GM03348 (cell line): Measurements from ENCODE around the gene BTBD6.

Experiments used
- DNase-seq: peaks from one replicate; pipeline ENCODE4 v3.0.0; 2012; ENCODE audit warnings: low spot score

BTBD6 gene

GRCh38 chr14:105248368-105249181, at the start of gene BTBD6:
Gene BTBD6 (plus strand): TSS chr14:105248533. CDS start chr14:105248712, 179 bp downstream.
- DNase-seq, result peak; percentile 97

GRCh38 chr14:105198588-105198987, 49.7 kb upstream of the BTBD6 start:
- no peak for DNase-seq

DNA sequence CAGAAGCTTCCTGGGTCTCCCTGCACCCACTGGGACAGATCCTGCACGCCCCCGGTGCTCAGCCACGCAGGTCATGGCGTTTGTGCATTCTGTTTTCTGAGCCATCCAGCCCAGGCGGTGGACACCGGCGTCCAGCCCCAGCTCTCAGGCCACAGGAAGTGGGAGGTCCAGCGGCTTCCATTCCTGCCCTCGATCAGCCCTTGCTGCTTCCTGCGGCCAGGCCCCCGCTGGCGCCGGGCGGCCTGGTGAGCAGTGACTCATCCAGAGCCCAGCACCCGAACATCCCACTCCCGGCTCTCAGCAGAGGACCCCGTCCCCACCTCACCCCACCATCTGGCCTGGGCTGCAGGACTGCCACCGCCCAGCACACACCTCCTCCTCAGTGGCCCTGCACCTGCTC, 49.2 kb upstream of the BTBD6 start:
- no peak for DNase-seq

- no peak for DNase-seq
Observed at GRCh38 chr14:105200074-105200473, 48.3 kb upstream of the BTBD6 start.

DNA sequence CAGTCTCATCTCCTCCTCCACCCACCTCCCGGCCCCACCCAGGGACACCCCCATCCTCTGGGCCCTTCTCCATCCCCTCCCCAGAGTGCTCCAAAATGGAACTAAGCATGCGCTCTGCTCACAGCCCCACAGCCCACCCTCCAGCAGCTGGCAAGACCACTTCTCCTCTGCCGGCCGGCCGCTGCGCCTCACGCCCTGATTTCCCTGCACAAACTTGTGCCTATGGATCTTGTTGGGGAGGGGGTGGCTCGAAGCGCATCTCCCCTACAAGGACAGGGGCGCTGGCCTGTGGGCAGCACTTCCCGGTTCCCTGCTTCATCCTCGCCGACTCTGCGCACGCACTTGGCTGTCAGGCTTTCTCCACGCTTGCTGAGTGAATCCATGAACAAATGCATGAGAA, 47.7 kb upstream of the BTBD6 start:
- no peak for DNase-seq

DNA sequence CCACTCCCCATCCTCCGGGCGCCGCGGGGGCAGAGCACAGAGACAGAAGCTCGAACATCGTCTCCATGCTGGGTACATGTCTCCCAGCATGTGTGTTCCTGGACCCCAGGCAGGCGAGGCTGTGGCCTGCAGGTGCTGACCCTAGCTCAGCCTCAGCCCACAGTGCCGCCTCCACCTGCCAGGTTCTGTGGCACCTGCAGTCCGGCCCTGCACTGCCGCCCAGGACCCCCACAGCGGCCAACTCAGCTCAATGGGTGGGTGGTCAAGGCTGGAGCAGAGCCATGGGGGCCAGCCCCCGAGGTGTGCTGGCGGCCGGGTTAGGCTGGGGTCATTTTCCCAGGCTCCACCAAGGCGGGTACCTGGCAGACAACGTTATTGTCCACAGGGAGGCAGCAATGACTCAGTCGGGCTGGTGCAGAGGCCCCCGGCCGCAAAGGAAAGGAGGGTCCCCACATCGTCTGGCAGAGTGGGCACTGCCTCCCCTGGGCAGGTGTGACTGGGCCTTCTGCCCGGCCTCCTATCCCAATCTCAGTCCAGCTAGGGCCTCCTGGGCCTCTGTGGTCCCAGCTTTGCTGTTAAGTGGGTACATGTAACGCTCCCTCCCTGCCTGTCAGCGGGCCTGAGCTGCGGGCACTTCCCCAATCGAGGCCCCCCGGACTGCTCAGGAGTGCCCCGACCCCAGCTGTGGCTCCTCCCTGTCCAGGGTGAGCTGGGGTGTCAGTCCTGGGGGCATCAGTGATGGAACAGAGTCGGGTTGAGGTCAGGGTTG, 47.0 kb upstream of the BTBD6 start:
- DNase-seq, result no peak

- DNase-seq, result no peak
Observed at GRCh38 chr14:105201925-105202513, 46.3 kb upstream of the BTBD6 start.

DNA sequence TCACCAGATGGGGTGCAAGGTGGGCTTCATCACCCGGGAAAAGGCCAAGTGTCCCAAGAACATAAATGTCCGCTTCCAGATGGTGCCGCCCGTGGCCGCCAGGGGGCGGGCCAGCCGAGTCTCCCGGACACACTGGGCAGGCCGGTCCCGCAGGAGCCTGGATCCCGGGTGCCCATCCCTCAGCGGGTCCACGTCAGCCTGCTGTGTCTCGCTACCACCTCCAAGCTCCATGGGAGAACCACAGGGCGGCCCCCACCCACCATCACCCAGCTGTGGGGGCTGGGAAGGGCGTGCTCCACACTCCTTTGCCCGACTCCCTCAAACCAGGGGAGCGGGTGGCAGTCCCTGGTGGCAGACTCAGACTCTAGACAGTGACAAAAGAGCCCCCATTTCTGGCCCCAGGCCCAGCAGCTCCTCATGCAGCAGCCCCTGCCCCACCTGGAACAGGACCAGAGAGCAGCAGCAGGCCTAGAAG, 45.2 kb upstream of the BTBD6 start:
- DNase-seq, result peak; percentile 95

- DNase-seq, result no peak
Observed at GRCh38 chr14:105203701-105204100, 44.6 kb upstream of the BTBD6 start.

GRCh38 chr14:105204206-105204930, 44.0 kb upstream of the BTBD6 start:
- DNase-seq, result peak; percentile 54

DNA sequence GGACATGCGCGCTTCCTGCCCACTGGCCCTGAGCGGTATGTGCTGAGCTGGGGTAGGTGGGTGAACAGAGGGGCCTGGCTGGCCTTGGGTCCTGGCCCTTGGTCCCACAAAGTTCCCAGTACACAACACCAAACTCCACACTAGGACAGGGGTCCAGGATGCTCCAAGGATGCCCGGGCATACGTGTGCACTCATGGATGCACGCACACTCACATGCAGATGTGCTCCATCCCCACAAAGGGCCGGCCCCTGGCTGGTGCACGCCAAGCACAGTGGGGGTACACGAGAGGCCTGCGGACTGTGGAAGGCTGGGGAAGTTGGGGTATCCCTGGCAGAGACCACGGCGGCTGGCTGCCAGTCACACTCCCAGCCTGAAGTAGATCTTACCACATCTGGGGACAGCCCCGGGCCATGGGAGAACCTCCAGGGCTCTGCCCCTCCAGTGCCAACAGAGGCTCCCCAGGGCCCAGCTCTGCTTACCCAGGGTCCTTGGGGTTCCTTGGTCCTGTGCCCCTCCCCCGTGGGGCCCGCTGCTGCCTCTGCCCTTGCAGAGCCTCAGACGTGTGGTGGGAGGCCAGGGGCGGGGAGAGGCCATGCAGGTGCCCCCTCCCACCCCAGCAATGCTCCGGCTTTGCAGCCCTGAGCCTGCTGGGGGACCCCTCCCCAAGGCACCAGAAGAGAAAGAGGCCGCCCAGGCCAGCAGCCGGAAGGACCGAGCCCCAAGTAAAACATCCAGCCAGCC, 43.2 kb upstream of the BTBD6 start:
- no peak for DNase-seq

- no peak for DNase-seq
Observed at GRCh38 chr14:105205673-105206208, 42.6 kb upstream of the BTBD6 start.

DNA sequence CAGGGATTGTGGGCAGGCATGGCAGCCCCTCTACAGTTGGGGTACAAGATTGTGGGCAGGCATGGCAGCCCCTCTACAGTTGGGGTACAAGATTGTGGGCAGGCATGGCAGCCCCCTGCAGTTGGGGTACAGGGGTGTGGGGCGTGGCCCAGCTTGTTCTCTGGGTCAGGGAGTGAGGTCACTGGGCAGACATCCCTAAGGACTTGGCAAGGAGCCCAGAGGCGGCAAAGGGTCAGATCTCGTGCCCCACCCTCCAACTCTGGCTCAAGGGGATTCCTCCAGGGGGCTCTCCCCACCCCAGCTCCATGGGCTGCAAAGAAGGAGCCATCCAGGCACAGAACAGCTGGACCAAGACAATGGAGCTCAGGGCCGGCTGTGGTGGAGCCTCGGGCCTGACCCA, 41.5 kb upstream of the BTBD6 start:
- DNase-seq, result no peak

DNA sequence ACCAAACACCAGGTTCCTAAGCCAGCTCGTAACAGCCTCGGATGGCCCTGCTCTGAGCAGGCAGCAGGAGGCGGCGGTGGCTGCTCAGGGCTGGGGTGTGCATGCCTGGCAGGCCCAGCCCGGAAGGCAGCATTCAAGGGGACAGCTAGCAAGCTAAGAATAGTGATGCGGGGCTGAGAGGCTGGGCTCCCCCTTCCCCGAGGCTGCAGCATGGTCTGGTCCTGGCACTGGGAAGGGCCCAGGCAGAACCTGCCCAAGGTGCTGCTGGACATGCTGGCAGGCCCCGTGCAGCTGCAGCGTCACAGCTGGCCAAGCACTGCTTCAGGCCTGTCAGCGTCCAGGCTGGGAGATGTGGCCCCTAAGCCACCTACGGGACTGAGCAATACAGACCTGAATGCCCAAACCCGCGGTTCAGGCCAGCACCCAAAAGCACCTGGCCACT, 40.9 kb upstream of the BTBD6 start:
- DNase-seq, result no peak

DNA sequence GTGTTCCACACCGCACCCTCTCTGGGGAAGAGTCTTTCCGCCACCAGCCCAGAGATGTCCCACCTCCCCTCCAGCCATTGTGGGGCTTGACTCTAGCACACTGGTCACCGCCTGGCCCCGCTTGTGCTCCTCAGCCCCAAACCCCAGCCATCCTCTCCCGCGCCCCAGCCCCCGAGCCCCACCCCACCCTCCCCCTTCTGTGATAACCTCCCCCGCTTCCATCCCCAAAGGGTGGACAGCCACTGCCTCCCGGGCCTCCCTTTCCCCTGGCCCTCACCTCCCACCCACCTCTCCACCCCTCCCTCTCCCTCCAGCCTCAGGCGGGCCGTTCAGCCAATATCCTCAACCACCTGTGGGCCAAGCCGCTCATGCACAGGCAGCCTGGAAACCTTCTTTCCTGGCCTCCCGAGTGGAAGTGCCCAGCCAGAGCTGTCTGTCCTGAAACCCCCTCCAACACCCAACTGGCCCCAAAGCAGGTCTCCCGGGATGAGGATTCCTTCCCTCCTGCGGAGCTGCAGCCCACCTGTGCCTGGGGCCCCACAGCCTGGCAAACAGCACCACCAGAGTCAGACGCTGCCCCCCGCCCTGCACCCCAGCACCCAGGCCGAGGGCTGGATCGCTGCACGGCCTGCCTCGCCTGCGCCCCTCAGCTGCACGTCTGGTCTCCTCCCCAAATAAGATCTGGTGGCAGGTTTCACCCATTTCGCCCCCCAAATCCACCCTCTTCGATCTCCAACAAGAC, 40.2 kb upstream of the BTBD6 start:
- no peak for DNase-seq

GRCh38 chr14:105208738-105209075, 39.6 kb upstream of the BTBD6 start:
- DNase-seq, result no peak

DNA sequence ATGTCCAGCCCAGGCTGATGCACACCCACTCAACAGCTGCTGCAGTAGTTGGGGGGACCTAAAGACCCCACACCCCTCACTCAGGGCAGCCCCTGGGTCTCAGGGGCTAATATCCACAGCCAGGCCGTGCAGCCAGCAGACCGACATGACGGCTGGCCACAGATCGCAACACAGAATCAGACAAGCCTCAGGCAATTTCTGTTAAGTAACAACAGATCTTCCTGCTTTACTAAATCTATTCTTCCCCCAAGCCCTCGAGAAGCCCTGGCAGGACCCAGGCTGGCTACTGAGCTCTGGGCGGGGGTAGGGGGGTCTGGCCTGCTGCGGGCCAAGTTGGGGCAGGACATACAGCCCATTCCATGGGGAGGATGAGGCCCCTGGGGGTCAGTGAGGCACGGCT, 39.2 kb upstream of the BTBD6 start:
- no peak for DNase-seq

DNA sequence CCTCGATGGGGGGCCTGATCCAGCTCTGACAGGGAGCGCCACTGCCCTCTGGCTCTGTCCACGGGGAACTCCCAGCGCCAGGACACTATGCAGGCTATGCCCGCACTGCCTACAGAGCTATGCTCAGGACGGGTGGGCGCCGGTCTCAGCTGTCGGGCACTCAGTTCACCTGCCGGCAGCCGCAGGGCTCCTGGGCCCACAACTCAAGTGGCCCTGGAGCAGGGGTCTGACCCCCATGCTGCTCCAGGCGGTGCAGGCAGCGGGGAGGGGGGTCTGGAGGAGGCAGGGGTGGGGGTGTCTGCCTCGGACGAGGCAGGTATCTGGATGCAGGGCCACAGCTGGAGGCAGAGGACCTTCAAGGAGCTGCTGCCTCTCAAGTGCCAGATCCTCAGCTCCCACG, 38.7 kb upstream of the BTBD6 start:
- DNase-seq, result no peak

DNA sequence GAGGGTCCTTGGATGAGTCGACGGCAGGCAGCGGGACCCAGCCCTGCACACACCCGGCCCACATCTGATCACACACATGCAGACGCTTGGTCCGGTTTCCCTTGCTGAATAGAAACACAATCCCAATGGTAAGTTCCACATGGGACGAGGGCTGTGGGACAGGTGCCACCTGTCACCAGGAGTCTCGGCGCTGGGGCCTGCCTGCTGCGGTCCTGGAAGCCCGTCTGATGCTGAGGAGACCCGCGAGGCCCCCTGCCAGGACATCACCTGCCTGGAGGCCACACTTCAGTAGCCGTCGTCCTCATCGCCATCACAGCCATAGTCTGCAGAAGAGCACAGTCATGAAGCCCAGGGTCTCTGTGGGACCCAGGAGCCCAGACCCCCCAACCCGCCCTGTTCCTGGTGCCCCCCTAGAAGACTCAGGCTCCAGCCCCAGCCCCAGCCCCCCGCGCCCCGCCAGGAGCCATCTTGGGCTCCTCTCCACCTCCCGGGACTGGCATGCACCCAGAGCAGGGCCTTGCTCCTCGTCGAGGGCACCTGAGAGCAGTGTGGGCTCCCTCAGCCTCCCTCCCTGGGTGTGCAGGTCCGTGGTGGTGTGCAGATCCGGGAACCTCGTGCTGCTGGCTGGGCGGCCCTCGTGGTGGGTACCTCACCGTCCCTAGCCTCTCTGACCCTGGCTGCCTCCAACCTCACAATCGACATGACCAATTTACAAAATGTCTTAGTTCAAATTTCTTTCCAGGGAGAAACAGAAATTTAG, 37.9 kb upstream of the BTBD6 start:
- no peak for DNase-seq
